HEK293 (cell line): ENCODE measurements around the gene ARHGAP22.

ENCODE experiments used
- CTCF ChIA-PET: fragments of 350-600 bp; formaldehyde crosslinking; extraction: SDS; loops from one replicate; lab custom pipeline; 2021; ENCODE audit warnings: antibody characterized with exemption; lab: Yijun Ruan, JAX
- POLR2A ChIA-PET: fragments of 300-600 bp; formaldehyde crosslinking; extraction: SDS; loops from one replicate; lab custom pipeline; 2020; ENCODE audit warnings: antibody characterized with exemption, inconsistent platforms; lab: Yijun Ruan, JAX
- H3K27ac ChIP-seq: fragments of 200-500 bp; sonication (Bioruptor generic); 2 replicates; pipeline ENCODE4 v1.5.1; 2014; ENCODE audit warnings: low read depth, low read length, control low read depth, inconsistent platforms; ENCODE audit errors: extremely low read depth
- H3K36me3 ChIP-seq, 2 experiments: fragments of 200-500 bp in 1 of 2; sonication (Bioruptor generic) in 1 of 2; 1 replicate in 1 of 2; 2 replicates in 1 of 2; pipeline ENCODE4 v1.5.1; 2014 to 2017; ENCODE audit warnings: inconsistent platforms in 2 of 2, low read length in 2 of 2; ENCODE audit not compliant: control insufficient read depth in 2 of 2, insufficient read depth in 1 of 2
- H3K4me1 ChIP-seq: fragments of 200-500 bp; sonication (Bioruptor generic); 2 replicates; pipeline ENCODE4 v1.5.1; 2014; ENCODE audit warnings: mild to moderate bottlenecking, low read length, inconsistent platforms; ENCODE audit not compliant: control insufficient read depth, insufficient read depth
- H3K4me3 ChIP-seq: 2 replicates; pipeline ENCODE4 v1.5.1; 2011; ENCODE audit warnings: low read depth, mild to moderate bottlenecking, control low read depth, low read length, moderate library complexity
- H3K9me3 ChIP-seq: fragments of 200-500 bp; sonication (Bioruptor generic); 2 replicates; pipeline ENCODE4 v1.5.1; 2014; ENCODE audit warnings: low read depth, low read length, inconsistent platforms; ENCODE audit not compliant: control insufficient read depth, insufficient read depth
- BCL11A ChIP-seq: fragments of 450-650 bp; formaldehyde crosslinking; IDR thresholded peaks from 2 replicates; pipeline ENCODE4 v1.5.1; 2016; ENCODE audit warnings: low read depth, missing biosample characterization, missing genetic modification characterization
- SCRT1 ChIP-seq: fragments of 450-650 bp; formaldehyde crosslinking; IDR thresholded peaks from 2 replicates; pipeline ENCODE4 v1.5.1; 2016; ENCODE audit warnings: missing biosample characterization, missing genetic modification characterization, borderline replicate concordance
- SCRT2 ChIP-seq: fragments of 450-650 bp; formaldehyde crosslinking; IDR thresholded peaks from 2 replicates; pipeline ENCODE4 v1.5.1; 2016; ENCODE audit warnings: missing biosample characterization, missing genetic modification characterization
- SP2 ChIP-seq: fragments of 450-650 bp; formaldehyde crosslinking; IDR thresholded peaks from 2 replicates; pipeline ENCODE4 v1.5.1; 2016; ENCODE audit warnings: missing biosample characterization, missing genetic modification characterization
- TCF7L2 ChIP-seq: IDR thresholded peaks from 2 replicates; pipeline ENCODE4 v1.6.1; 2011; ENCODE audit warnings: low read depth, mild to moderate bottlenecking, inconsistent platforms, low read length, moderate library complexity, borderline replicate concordance
- ZFP69B ChIP-seq: fragments of 450-650 bp; formaldehyde crosslinking; IDR thresholded peaks from 2 replicates; pipeline ENCODE4 v1.5.1; 2016; ENCODE audit warnings: missing biosample characterization, missing genetic modification characterization
- ZNF175 ChIP-seq: fragments of 450-650 bp; formaldehyde crosslinking; IDR thresholded peaks from 2 replicates; pipeline ENCODE4 v1.5.1; 2016; ENCODE audit warnings: missing biosample characterization, missing genetic modification characterization
- ZNF23 ChIP-seq: fragments of 450-650 bp; formaldehyde crosslinking; IDR thresholded peaks from 2 replicates; pipeline ENCODE4 v1.5.1; 2016; ENCODE audit warnings: missing biosample characterization, missing genetic modification characterization, borderline replicate concordance
- ZNF274 ChIP-seq, 2 experiments: fragments of 200-500 bp in 1 of 2; fragments of 450-650 bp in 1 of 2; sonication (Bioruptor generic) in 1 of 2; formaldehyde crosslinking in 1 of 2; IDR thresholded peaks; 2 replicates each; pipeline versions ENCODE4 v1.5.1 to v1.6.1; 2014 to 2016; ENCODE audit warnings: borderline replicate concordance in 1 of 2, inconsistent platforms in 1 of 2, low read length in 1 of 2, missing biosample characterization in 1 of 2, missing genetic modification characterization in 1 of 2
- ZNF341 ChIP-seq: fragments of 450-650 bp; formaldehyde crosslinking; IDR thresholded peaks from 2 replicates; pipeline ENCODE4; 2016; ENCODE audit warnings: low read depth, missing biosample characterization, missing genetic modification characterization
- ZNF426 ChIP-seq: fragments of 450-650 bp; formaldehyde crosslinking; IDR thresholded peaks from 2 replicates; pipeline ENCODE4 v1.5.1; 2017; ENCODE audit warnings: missing biosample characterization, missing genetic modification characterization, mild to moderate bottlenecking, inconsistent platforms, moderate library complexity
- ZNF529 ChIP-seq: fragments of 450-650 bp; formaldehyde crosslinking; IDR thresholded peaks from 2 replicates; pipeline ENCODE4 v1.5.1; 2017; ENCODE audit warnings: missing genetic modification characterization, missing biosample characterization; ENCODE audit not compliant: insufficient replicate concordance
- ZNF544 ChIP-seq: fragments of 450-650 bp; formaldehyde crosslinking; IDR thresholded peaks from 2 replicates; pipeline ENCODE4 v1.5.0; 2017; ENCODE audit warnings: missing biosample characterization, missing genetic modification characterization
- ZNF558 ChIP-seq: fragments of 450-650 bp; formaldehyde crosslinking; IDR thresholded peaks from 2 replicates; pipeline ENCODE4 v1.5.1; 2016; ENCODE audit warnings: missing biosample characterization, missing genetic modification characterization
- ZNF623 ChIP-seq: fragments of 450-650 bp; formaldehyde crosslinking; IDR thresholded peaks from 2 replicates; pipeline ENCODE4 v1.5.1; 2016; ENCODE audit warnings: missing biosample characterization, missing genetic modification characterization
- ZNF645 ChIP-seq: fragments of 450-650 bp; formaldehyde crosslinking; IDR thresholded peaks from 2 replicates; pipeline ENCODE4; 2016; ENCODE audit warnings: missing biosample characterization, missing genetic modification characterization
- ZNF654 ChIP-seq: fragments of 450-650 bp; formaldehyde crosslinking; IDR thresholded peaks from 2 replicates; pipeline ENCODE4 v1.5.1; 2016; ENCODE audit warnings: low read depth, missing biosample characterization, missing genetic modification characterization
- ZXDB ChIP-seq: fragments of 450-650 bp; formaldehyde crosslinking; IDR thresholded peaks from 2 replicates; pipeline ENCODE4 v1.5.1; 2016; ENCODE audit warnings: missing biosample characterization, missing genetic modification characterization

ARHGAP22 gene

GRCh38 chr10:48509974-48510692 lies 94.7 kb downstream of the ARHGAP22 start:
- POLR2A ChIA-PET: no interaction called here
- H3K4me3 ChIP-seq: no peak overlapping the region
- no peak for TF ChIP-seq ZXDB (tag by site-specific recombination)
- peak; percentile 30 for TF ChIP-seq ZNF654 (tag by site-specific recombination)
- H3K4me1 ChIP-seq: no peaks in the 10 kb centered on the region
- H3K27ac ChIP-seq: no peak overlapping the region
- no peaks in the 10 kb centered on the region for H3K36me3 ChIP-seq
- no peaks in the 10 kb centered on the region for H3K9me3 ChIP-seq
- CTCF ChIA-PET: interaction anchor here (0.6 to 1.5 kb wide), 5 partner anchors 8 to 146 kb away, joined by 3 to 5 read pairs (median 3); no protein-coding TSS in a partner anchor

- no peak overlapping the region for H3K27ac ChIP-seq
- no peaks in the 10 kb centered on the region for H3K4me1 ChIP-seq
- no peaks in the 10 kb centered on the region for H3K36me3 ChIP-seq
- ChIA-PET POLR2A (interaction anchor here (1.0 kb wide), 1 partner anchor 14 kb away, joined by 4 read pairs; no protein-coding TSS in a partner anchor), CTCF (interaction anchor here (0.7 to 1.3 kb wide), 6 partner anchors 9 to 145 kb away, joined by 3 to 5 read pairs (median 3); no protein-coding TSS in a partner anchor)
- H3K4me3 ChIP-seq: no peak overlapping the region
- TF ChIP-seq ZNF529 (no peak), ZNF341 (tag by site-specific recombination) (peak; percentile 46)
- H3K9me3 ChIP-seq: no peaks in the 10 kb centered on the region
Observed at GRCh38 chr10:48508791-48509772, 95.8 kb downstream of the ARHGAP22 start.

- Histone ChIP-seq H3K27ac (no peak overlapping the region), H3K4me1 (no peaks in the 10 kb centered on the region), H3K36me3 (no peaks in the 10 kb centered on the region), H3K4me3 (no peak overlapping the region), H3K9me3 (no peaks in the 10 kb centered on the region)
- ChIA-PET CTCF (interaction anchor here (0.7 to 1.3 kb wide), 3 partner anchors 15 to 144 kb away, joined by 3 read pairs; no protein-coding TSS in a partner anchor), POLR2A (interaction anchor here (1.0 kb wide), 1 partner anchor 15 kb away, joined by 4 read pairs; no protein-coding TSS in a partner anchor)
- TF ChIP-seq ZNF645 (tag by site-specific recombination) (no peak), SCRT2 (tag by site-specific recombination) (peak; percentile 63), SCRT1 (peak; percentile 28; the same call in 1 of the 2 replicates), ZNF23 (tag by site-specific recombination) (no peak)
Observed at GRCh38 chr10:48507933-48508790, 96.7 kb downstream of the ARHGAP22 start.

- TF ChIP-seq ZNF623 (tag by site-specific recombination) (no peak), BCL11A (tag by site-specific recombination) (no peak), ZNF175 (tag by site-specific recombination) (no peak), ZNF558 (tag by site-specific recombination) (no peak), SP2 (tag by site-specific recombination) (no peak), TCF7L2 (no peak), ZNF544 (tag by site-specific recombination) (no peak), ZNF274 (IDR thresholded peaks at IDR 0.05; ENCODE audit: low read length) (no peak), ZNF274 (tag by site-specific recombination; IDR thresholded peaks at IDR 0.05; ENCODE audit: borderline replicate concordance) (no peak), ZFP69B (tag by site-specific recombination) (no peak), ZNF426 (no peak)
- Histone ChIP-seq H3K9me3 (no peaks in the 10 kb centered on the region), H3K36me3 (no peaks in the 10 kb centered on the region), H3K27ac (no peak overlapping the region), H3K4me1 (no peaks in the 10 kb centered on the region), H3K4me3 (no peak overlapping the region)
- ChIA-PET CTCF (interaction anchor here (1.4 to 2.2 kb wide), 3 partner anchors 136 to 149 kb away, joined by 4 to 12 read pairs (median 8); no protein-coding TSS in a partner anchor), POLR2A (no interaction called here)
Observed at GRCh38 chr10:48507494-48507893, 97.4 kb downstream of the ARHGAP22 start.
